HEK293T (cell line): ENCODE data around the gene FHOD3.
A peak's percentile ranks its signal among the peaks of the same experiment; 100 is the strongest.

Source experiments
- FOXA1 ChIP-seq: fragments of 450-650 bp; IDR thresholded peaks from 2 replicates; pipeline ENCODE4 v1.6.1; 2016; ENCODE audit warnings: mild to moderate bottlenecking
- FOXM1 ChIP-seq: fragments of 450-650 bp; IDR thresholded peaks from 2 replicates; pipeline ENCODE4 v1.6.1; 2017; ENCODE audit warnings: mild to moderate bottlenecking, borderline replicate concordance
- PKNOX1 ChIP-seq: fragments of 450-650 bp; IDR thresholded peaks from 2 replicates; pipeline ENCODE4 v1.6.1; 2016
- SP1 ChIP-seq: fragments of 450-650 bp; IDR thresholded peaks from 2 replicates; pipeline ENCODE4 v1.6.1; 2017
- ZNF384 ChIP-seq: fragments of 450-650 bp; IDR thresholded peaks from 2 replicates; pipeline ENCODE4 v1.6.1; 2016

- no peak for TF ChIP-seq FOXA1
- peak; percentile 53; the same call in 1 of the 2 replicates for TF ChIP-seq PKNOX1
- no peak for TF ChIP-seq FOXM1
- TF ChIP-seq SP1 = no peak
- TF ChIP-seq ZNF384 = no peak
These were observed 117.7 kb downstream of the FHOD3 start for GRCh38 chr18:36415171-36415570.
